Loucy (cell line): ENCODE measurements around the gene PTPRS.

Experiments used
- H2AFZ ChIP-seq: fragments of 200-600 bp; sonication (generic); 2 replicates; pipeline ENCODE4 v1.6.0; 2016; ENCODE audit warnings: antibody characterized with exemption, mild to moderate bottlenecking, low read length, moderate library complexity
- H3F3A ChIP-seq: fragments of 200-600 bp; 2 replicates; pipeline ENCODE4 v1.6.0; 2016; ENCODE audit warnings: antibody characterized with exemption, low read depth, mild to moderate bottlenecking
- H3K27me3 ChIP-seq: fragments of 200-600 bp; sonication (generic); 2 replicates; pipeline ENCODE4 v1.6.1; 2014; ENCODE audit warnings: low read length, mild to moderate bottlenecking; ENCODE audit not compliant: insufficient read depth, poor library complexity, severe bottlenecking
- H3K36me3 ChIP-seq: fragments of 200-600 bp; sonication (generic); 2 replicates; pipeline ENCODE4 v1.6.1; 2016; ENCODE audit warnings: low read length; ENCODE audit not compliant: insufficient read depth
- H3K4me1 ChIP-seq: fragments of 200-600 bp; sonication (generic); 2 replicates; pipeline ENCODE4 v1.5.1; 2014; ENCODE audit warnings: low read length, mild to moderate bottlenecking; ENCODE audit not compliant: insufficient read depth, poor library complexity, severe bottlenecking
- H3K4me2 ChIP-seq: fragments of 200-600 bp; sonication (generic); 2 replicates; pipeline ENCODE4 v1.6.0; 2014; ENCODE audit warnings: antibody characterized with exemption, low read length, low read depth, mild to moderate bottlenecking; ENCODE audit not compliant: poor library complexity, severe bottlenecking
- H3K4me3 ChIP-seq: fragments of 200-600 bp; sonication (generic); 2 replicates; pipeline ENCODE4 v1.5.1; 2014; ENCODE audit warnings: low read length, mild to moderate bottlenecking, mixed read lengths; ENCODE audit not compliant: poor library complexity, severe bottlenecking
- H3K79me2 ChIP-seq: fragments of 200-600 bp; sonication (generic); 2 replicates; pipeline ENCODE4 v1.6.1; 2014; ENCODE audit warnings: low read length; ENCODE audit not compliant: insufficient read depth
- H3K9ac ChIP-seq: fragments of 200-600 bp; sonication (generic); 2 replicates; pipeline ENCODE4 v1.6.0; 2014; ENCODE audit warnings: mild to moderate bottlenecking, low read depth, low read length, moderate library complexity; ENCODE audit not compliant: poor library complexity, severe bottlenecking
- H3K9me2 ChIP-seq: fragments of 200-600 bp; sonication (generic); replicated peaks from 2 replicates; pipeline ENCODE4 v1.6.1; 2016; ENCODE audit warnings: low read depth, low read length, mixed read lengths
- H3K9me3 ChIP-seq: fragments of 200-600 bp; sonication (generic); 2 replicates; pipeline ENCODE4 v1.6.1; 2014; ENCODE audit warnings: mild to moderate bottlenecking, antibody characterized with exemption, low read length, low read depth; ENCODE audit not compliant: insufficient read depth
- H4K20me1 ChIP-seq: fragments of 200-600 bp; sonication (generic); 2 replicates; pipeline ENCODE4 v1.6.0; 2014; ENCODE audit warnings: antibody characterized with exemption, low read length, mild to moderate bottlenecking; ENCODE audit not compliant: insufficient read depth, poor library complexity, severe bottlenecking
- CTCF ChIP-seq: fragments of 200-600 bp; sonication (generic); conservative IDR thresholded peaks from 2 replicates; pipeline ENCODE4 v1.5.1; 2014; ENCODE audit warnings: mild to moderate bottlenecking, antibody characterized with exemption, low read length
- EZH2phosphoT487 ChIP-seq: fragments of 200-600 bp; IDR thresholded peaks from 2 replicates; pipeline ENCODE4 v1.6.1; 2018; ENCODE audit warnings: antibody characterized with exemption, mild to moderate bottlenecking, moderate library complexity, borderline replicate concordance

Gene PTPRS

GRCh38 chr19:5326545-5326944 lies 14.1 kb downstream of the PTPRS start:
- Histone ChIP-seq H3K9me3 (no peaks in the 10 kb centered on the region), H3K9ac (no peak overlapping the region), H3K4me3 (no peak overlapping the region), H3K36me3 (no peaks in the 10 kb centered on the region), H3K4me1 (peaks cover 3% of the 10 kb centered on the region), H4K20me1 (no peaks in the 10 kb centered on the region), H2AFZ (peak overlapping the region; percentile 55; the same call in 1 of the 2 replicates), H3K9me2 (no peaks in the 10 kb centered on the region), H3K79me2 (no peaks in the 10 kb centered on the region), H3F3A (no peaks in the 10 kb centered on the region), H3K27me3 (no peaks in the 10 kb centered on the region), H3K4me2 (no peak overlapping the region)
- TF ChIP-seq CTCF (no peak), EZH2phosphoT487 (no peak)

GRCh38 chr19:5324947-5325346 lies 15.7 kb downstream of the PTPRS start:
- no peaks in the 10 kb centered on the region for H3F3A ChIP-seq
- no peaks in the 10 kb centered on the region for H3K79me2 ChIP-seq
- H3K4me1 ChIP-seq: peaks cover 3% of the 10 kb centered on the region
- no peaks in the 10 kb centered on the region for H4K20me1 ChIP-seq
- H3K4me3 ChIP-seq: no peak overlapping the region
- no peak overlapping the region for H3K9ac ChIP-seq
- no peak overlapping the region for H2AFZ ChIP-seq
- no peak for TF ChIP-seq CTCF
- TF ChIP-seq EZH2phosphoT487: no peak
- H3K9me2 ChIP-seq: no peaks in the 10 kb centered on the region
- H3K4me2 ChIP-seq: no peak overlapping the region
- H3K9me3 ChIP-seq: no peaks in the 10 kb centered on the region
- H3K36me3 ChIP-seq: no peaks in the 10 kb centered on the region
- H3K27me3 ChIP-seq: no peaks in the 10 kb centered on the region

- TF ChIP-seq EZH2phosphoT487 (no peak), CTCF (no peak)
- H3F3A ChIP-seq: no peaks in the 10 kb centered on the region
- no peaks in the 10 kb centered on the region for H3K9me2 ChIP-seq
- H4K20me1 ChIP-seq: no peaks in the 10 kb centered on the region
- no peak overlapping the region for H2AFZ ChIP-seq
- H3K79me2 ChIP-seq: no peaks in the 10 kb centered on the region
- H3K4me1 ChIP-seq: peaks cover 3% of the 10 kb centered on the region
- H3K9me3 ChIP-seq: no peaks in the 10 kb centered on the region
- H3K36me3 ChIP-seq: no peaks in the 10 kb centered on the region
- H3K4me2 ChIP-seq: no peak overlapping the region
- H3K4me3 ChIP-seq: no peak overlapping the region
- H3K9ac ChIP-seq: no peak overlapping the region
- no peaks in the 10 kb centered on the region for H3K27me3 ChIP-seq
Observed at GRCh38 chr19:5323475-5323811, 17.2 kb downstream of the PTPRS start.
